GM19324 (cell line): ENCODE results near the gene RPH3AL.
"Not testable (repeated sequence)": the region's sequence is repeated elsewhere in the genome, so short reads cannot be mapped to it uniquely, and the experiment has no call there.

ENCODE experiments used
- ATAC-seq: cut with Tn5 transposase; IDR thresholded peaks from one replicate; pipeline ENCODE4 v1.9.1; 2021; ENCODE audit warnings: mild to moderate bottlenecking, moderate library complexity; ENCODE audit not compliant: unreplicated experiment, low FRiP score

The RPH3AL gene

GRCh38 chr17:231191-231965 is 121.2 kb downstream of the RPH3AL start:
- no peak for ATAC-seq

- no peak for ATAC-seq
Observed at GRCh38 chr17:230395-230770, 122.2 kb downstream of the RPH3AL start.

- ATAC-seq: no peak
Observed at GRCh38 chr17:229709-230394, 122.8 kb downstream of the RPH3AL start.

- no peak for ATAC-seq
Observed at GRCh38 chr17:228951-229708, 123.5 kb downstream of the RPH3AL start.

GRCh38 chr17:227946-228615 is 124.5 kb downstream of the RPH3AL start:
- no peak for ATAC-seq

- ATAC-seq: no peak
Observed at GRCh38 chr17:227078-227945, 125.3 kb downstream of the RPH3AL start.

GRCh38 chr17:226108-227077 is 126.2 kb downstream of the RPH3AL start:
- no peak for ATAC-seq

GRCh38 chr17:225551-225950 is 127.1 kb downstream of the RPH3AL start:
- no peak for ATAC-seq

GRCh38 chr17:224576-224975 is 128.0 kb downstream of the RPH3AL start:
- ATAC-seq: not testable (repeated sequence)

DNA sequence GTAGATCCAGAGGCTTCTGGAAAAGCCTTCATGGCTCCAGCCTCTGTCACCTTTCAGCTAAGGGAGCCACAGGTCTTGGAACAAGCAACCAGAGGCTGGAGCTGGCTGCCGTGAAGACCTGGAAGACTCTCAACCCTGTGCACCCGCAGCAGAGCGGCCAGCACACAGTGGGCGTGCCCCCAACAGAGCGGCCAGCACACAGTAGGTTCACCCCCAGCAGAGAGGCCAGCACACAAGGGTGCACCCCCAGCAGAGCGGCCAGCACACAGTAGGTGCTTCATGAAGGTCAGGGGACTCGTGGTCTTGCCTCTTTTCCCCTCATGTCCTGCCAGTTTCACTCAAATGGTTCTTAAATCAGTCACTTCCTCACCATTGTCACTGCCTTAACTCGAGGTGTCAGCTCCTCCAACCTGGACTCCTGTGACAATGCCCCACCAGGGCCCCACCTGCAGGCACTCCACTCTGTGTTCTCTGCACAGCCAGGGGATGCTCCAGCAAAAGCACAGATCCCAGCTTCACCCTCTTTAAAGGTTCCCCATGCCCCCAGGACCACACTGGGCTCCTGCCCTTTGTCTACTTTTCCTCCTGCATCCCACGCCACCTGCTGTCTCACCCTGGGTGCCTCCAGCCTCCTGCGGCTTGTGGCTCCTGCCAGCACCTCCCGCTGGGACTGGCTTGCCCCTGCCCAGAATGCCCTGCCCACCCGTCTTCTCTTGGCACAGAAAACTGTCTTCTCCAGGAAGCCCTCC is 128.7 kb downstream of the RPH3AL start:
- no peak for ATAC-seq

- no peak for ATAC-seq
Observed at GRCh38 chr17:222172-222571, 130.4 kb downstream of the RPH3AL start.

DNA sequence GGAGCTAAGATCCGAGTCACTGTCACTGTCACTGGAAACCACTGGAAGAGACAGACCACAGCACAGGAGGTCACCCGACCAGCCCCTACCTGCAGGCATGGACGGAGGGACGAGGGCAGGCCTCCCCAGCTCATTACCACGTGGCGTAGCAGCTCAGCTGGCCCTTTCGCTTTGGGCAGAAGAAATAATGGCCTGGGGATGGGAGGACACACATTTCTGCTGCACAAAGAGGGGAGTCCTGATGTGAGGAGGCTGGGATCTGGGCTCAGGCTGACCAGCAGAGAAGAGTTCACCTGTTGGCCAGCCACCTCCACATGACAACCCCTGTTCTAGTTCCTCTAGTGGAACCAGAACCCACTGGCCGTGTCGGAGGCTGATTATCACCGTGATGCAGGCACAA is 132.9 kb downstream of the RPH3AL start:
- ATAC-seq: no peak

- no peak for ATAC-seq
Observed at GRCh38 chr17:218432-219110, 134.0 kb downstream of the RPH3AL start.

GRCh38 chr17:216625-217024 is 136.0 kb downstream of the RPH3AL start:
- ATAC-seq: no peak

DNA sequence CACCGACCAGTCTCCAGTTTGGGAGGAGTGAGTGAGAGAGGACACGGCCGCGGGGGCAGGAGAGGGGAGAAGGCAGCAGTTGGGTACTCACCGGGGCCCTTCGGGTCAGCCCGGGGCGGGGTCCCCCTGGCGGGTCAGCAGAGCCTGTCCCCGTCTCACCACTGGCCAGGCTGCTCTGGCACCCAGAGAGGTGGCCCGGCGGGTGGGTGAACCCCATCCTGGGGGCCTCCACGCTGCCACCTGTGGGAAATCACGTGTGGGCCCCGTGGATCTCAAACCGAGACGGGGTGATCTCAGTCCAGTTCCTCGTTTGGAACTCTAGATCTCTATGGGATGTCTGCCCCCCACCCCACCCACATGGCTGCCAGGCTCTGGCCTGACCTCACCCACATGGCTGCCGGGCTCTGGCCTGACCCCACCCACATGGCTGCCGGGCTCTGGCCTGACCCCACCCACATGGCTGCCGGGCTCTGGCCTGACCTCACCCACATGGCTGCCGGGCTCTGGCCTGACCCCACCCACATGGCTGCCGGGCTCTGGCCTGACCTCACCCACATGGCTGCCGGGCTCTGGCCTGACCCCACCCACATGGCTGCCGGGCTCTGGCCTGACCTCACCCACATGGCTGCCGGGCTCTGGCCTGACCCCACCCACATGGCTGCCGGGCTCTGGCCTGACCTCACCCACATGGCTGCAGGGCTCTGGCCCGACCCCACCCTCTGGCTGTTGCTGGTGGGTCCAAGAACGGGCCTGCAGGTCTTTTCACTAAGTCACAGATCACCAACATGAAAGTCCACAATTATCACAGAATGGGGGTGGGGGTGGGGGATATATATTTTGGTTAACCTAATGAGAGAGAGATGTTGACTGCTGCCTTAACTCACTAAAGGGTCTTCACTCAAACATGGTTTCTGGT is 136.8 kb downstream of the RPH3AL start:
- not testable (repeated sequence) for ATAC-seq

DNA sequence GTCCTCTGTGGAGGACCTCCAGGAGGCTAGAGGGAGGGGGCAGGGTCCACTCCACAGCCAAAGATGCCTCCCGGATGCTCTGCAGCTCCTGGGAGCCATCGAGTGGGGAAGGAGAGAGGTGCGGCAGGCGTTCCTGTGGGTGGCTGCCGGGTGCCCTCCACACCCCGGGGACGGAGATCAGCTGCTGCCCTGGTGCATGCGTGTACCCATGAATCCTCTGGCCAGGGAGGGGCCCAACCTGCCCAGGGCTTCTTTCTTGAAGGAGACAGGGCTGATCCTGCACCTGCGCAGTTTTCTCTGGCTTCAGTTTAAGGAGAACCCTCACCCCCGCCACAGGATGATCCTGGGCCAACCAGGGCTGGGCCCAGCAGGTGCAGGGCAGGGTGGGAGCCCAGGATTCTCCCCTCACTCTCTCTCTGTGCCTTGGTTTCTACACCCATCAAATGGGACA is 137.7 kb downstream of the RPH3AL start:
- ATAC-seq: no peak
